Neural progenitor cell (in vitro differentiated cells): Measurements from ENCODE around the gene FAM216B. TPM values are rescaled to one million over a fixed set of nuclear protein-coding genes. Genes with fewer than 3 reads are reported as not detected.
"Not testable (repeated sequence)": the region's sequence is repeated elsewhere in the genome, so short reads cannot be mapped to it uniquely, and the experiment has no call there.

ENCODE experiments used
- DNase-seq: peaks from one replicate; pipeline ENCODE4 v3.0.0-alpha.2; 2016; ENCODE audit warnings: low spot score
- H2AFZ ChIP-seq: fragments of 200-600 bp; sonication (generic); replicated peaks from 2 replicates; pipeline ENCODE4 v1.6.1; 2016; ENCODE audit warnings: antibody characterized with exemption
- H3F3A ChIP-seq: fragments of 200-600 bp; sonication (generic); 2 replicates; pipeline ENCODE4 v1.6.1; 2016; ENCODE audit warnings: antibody characterized with exemption, low read depth
- H3K27ac ChIP-seq: fragments of 200-600 bp; sonication (generic); 2 replicates; pipeline ENCODE4 v1.5.1; 2016; ENCODE audit warnings: mild to moderate bottlenecking
- H3K27me3 ChIP-seq: fragments of 200-600 bp; sonication (generic); 2 replicates; pipeline ENCODE4 v1.6.1; 2016; ENCODE audit warnings: mild to moderate bottlenecking, moderate library complexity
- H3K36me3 ChIP-seq: fragments of 200-600 bp; sonication (generic); 2 replicates; pipeline ENCODE4 v1.5.1; 2016
- H3K4me1 ChIP-seq: fragments of 200-600 bp; sonication (generic); 2 replicates; pipeline ENCODE4 v1.6.1; 2016; ENCODE audit warnings: mixed run types
- H3K4me2 ChIP-seq: fragments of 200-600 bp; sonication (generic); 2 replicates; pipeline ENCODE4 v1.6.1; 2016
- H3K4me3 ChIP-seq: fragments of 200-600 bp; sonication (generic); 2 replicates; pipeline ENCODE4 v1.5.1; 2016
- H3K79me2 ChIP-seq: fragments of 200-600 bp; sonication (generic); 2 replicates; pipeline ENCODE4 v1.6.1; 2016; ENCODE audit warnings: low read depth
- H3K9ac ChIP-seq: fragments of 200-600 bp; sonication (generic); 2 replicates; pipeline ENCODE4 v1.6.1; 2016
- H3K9me3 ChIP-seq: fragments of 200-600 bp; sonication (generic); 2 replicates; pipeline ENCODE4 v1.5.1; 2016; ENCODE audit warnings: low read depth
- H4K20me1 ChIP-seq: fragments of 200-600 bp; sonication (generic); 2 replicates; pipeline ENCODE4 v1.6.1; 2016; ENCODE audit warnings: low read depth
- H3K27ac Mint-ChIP-seq: 3 replicates; pipeline ENCODE4 v1.8.0; 2021; ENCODE audit warnings: mixed read lengths
- H3K27me3 Mint-ChIP-seq: 2 replicates; pipeline ENCODE4 v1.8.0; 2022; ENCODE audit warnings: low read depth, mild to moderate bottlenecking, inconsistent platforms, moderate library complexity, mixed read lengths; ENCODE audit not compliant: insufficient read depth
- H3K36me3 Mint-ChIP-seq: 3 replicates; pipeline ENCODE4 v1.8.0; 2021; ENCODE audit warnings: mixed read lengths
- H3K4me1 Mint-ChIP-seq: 3 replicates; pipeline ENCODE4 v1.8.0; 2021; ENCODE audit warnings: mixed read lengths
- H3K4me3 Mint-ChIP-seq: 3 replicates; pipeline ENCODE4 v1.8.0; 2021; ENCODE audit warnings: mild to moderate bottlenecking, moderate library complexity, mixed read lengths
- H3K9me3 Mint-ChIP-seq: 3 replicates; pipeline ENCODE4 v1.8.0; 2020; ENCODE audit warnings: mixed read lengths
- EZH2 ChIP-seq: fragments of 200-600 bp; sonication (generic); IDR thresholded peaks from 2 replicates; pipeline ENCODE4 v1.6.1; 2017; ENCODE audit warnings: antibody characterized with exemption, mild to moderate bottlenecking, moderate library complexity
- EZH2phosphoT487 ChIP-seq: fragments of 200-600 bp; sonication (generic); IDR thresholded peaks from 2 replicates; pipeline ENCODE4 v1.6.1; 2017; ENCODE audit warnings: antibody characterized with exemption
- total RNA-seq: library from RNA; depleted of rRNA; stranded (reverse); fragments of >200 nt; gene quantifications from 2 replicates; pipeline ENCODE4 v1.2.3, GENCODE V29; 2015; ENCODE audit warnings: low replicate concordance
- TF ChIP-seq, protein P1 (sequence below): fragments of 200-600 bp; sonication (generic); IDR thresholded peaks from 2 replicates; pipeline ENCODE4 v1.5.1; 2017; ENCODE audit warnings: antibody characterized with exemption, mild to moderate bottlenecking

The FAM216B gene
- total RNA-seq, 1 donor from 2014 or later, result not detected

DNA sequence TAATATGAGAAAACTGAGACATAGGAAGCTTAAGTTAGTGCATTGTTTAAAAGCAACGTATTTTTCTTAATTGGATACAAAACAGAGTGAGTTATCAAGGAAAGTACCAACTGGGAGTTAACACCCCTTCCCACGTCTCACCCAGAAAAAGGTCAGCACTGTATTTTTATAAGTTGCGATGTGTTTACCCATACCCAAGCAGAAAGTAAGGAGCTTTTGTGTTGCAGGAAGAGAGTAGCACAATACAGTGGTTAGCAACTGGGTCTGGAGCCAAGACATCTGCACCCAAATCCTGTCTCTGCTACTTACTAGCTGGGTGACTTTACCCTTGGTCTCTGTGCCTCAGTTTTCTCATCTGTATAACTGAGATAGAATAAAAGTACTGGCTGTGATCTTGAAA is 34.3 kb downstream of the FAM216B start:
- no peaks in the 10 kb centered on the region for H3K27me3 ChIP-seq
- Mint-ChIP-seq H3K9me3 (peaks cover 9% of the 10 kb centered on the region), H3K4me3 (no peak overlapping the region), H3K27ac (no peak overlapping the region), H3K36me3 (no peaks in the 10 kb centered on the region), H3K4me1 (no peaks in the 10 kb centered on the region), H3K27me3 (peaks cover 5% of the 10 kb centered on the region)
- no peaks in the 10 kb centered on the region for H3K9me3 ChIP-seq
- TF ChIP-seq, protein P1, sequence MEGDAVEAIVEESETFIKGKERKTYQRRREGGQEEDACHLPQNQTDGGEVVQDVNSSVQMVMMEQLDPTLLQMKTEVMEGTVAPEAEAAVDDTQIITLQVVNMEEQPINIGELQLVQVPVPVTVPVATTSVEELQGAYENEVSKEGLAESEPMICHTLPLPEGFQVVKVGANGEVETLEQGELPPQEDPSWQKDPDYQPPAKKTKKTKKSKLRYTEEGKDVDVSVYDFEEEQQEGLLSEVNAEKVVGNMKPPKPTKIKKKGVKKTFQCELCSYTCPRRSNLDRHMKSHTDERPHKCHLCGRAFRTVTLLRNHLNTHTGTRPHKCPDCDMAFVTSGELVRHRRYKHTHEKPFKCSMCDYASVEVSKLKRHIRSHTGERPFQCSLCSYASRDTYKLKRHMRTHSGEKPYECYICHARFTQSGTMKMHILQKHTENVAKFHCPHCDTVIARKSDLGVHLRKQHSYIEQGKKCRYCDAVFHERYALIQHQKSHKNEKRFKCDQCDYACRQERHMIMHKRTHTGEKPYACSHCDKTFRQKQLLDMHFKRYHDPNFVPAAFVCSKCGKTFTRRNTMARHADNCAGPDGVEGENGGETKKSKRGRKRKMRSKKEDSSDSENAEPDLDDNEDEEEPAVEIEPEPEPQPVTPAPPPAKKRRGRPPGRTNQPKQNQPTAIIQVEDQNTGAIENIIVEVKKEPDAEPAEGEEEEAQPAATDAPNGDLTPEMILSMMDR, result no peak
- TF ChIP-seq EZH2 (no peak), EZH2phosphoT487 (no peak)
- no peak overlapping the region for H3K27ac ChIP-seq
- no peak overlapping the region for H3K4me3 ChIP-seq
- H3F3A ChIP-seq, result no peaks in the 10 kb centered on the region
- no peak overlapping the region for H3K9ac ChIP-seq
- no peaks in the 10 kb centered on the region for H3K36me3 ChIP-seq
- H2AFZ ChIP-seq, result no peak overlapping the region
- no peak for DNase-seq
- H3K4me2 ChIP-seq, result no peak overlapping the region
- H4K20me1 ChIP-seq, result no peaks in the 10 kb centered on the region
- H3K79me2 ChIP-seq, result no peaks in the 10 kb centered on the region
- H3K4me1 ChIP-seq, result no peaks in the 10 kb centered on the region

DNA sequence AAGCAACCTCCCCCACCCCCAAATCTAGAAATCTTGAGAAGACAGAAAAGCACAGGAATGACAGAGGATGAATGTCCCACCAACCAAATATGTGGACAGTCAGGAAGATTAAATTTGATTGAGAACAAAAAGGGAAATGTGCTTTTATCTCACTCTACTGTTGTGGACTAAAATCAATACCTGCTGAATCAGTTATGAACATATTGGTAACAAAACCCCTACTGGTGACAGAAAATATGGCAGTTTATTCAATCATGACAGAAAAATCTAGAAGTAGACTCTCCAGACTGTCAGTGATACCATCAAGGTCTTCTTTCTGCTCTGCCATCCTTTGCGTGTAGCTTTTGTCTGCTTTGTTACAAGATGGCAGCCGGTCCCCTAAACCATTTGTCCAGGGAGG is 35.2 kb downstream of the FAM216B start:
- H3K4me3 ChIP-seq, result no peak overlapping the region
- no peaks in the 10 kb centered on the region for H3K4me1 ChIP-seq
- no peak overlapping the region for H2AFZ ChIP-seq
- H4K20me1 ChIP-seq, result no peaks in the 10 kb centered on the region
- Mint-ChIP-seq H3K27me3 (peaks cover 5% of the 10 kb centered on the region), H3K27ac (no peak overlapping the region), H3K36me3 (no peaks in the 10 kb centered on the region), H3K9me3 (peaks cover 7% of the 10 kb centered on the region), H3K4me1 (no peaks in the 10 kb centered on the region), H3K4me3 (no peak overlapping the region)
- no peaks in the 10 kb centered on the region for H3K36me3 ChIP-seq
- H3K9ac ChIP-seq, result no peak overlapping the region
- H3K27ac ChIP-seq, result no peak overlapping the region
- no peaks in the 10 kb centered on the region for H3F3A ChIP-seq
- no peak for DNase-seq
- no peaks in the 10 kb centered on the region for H3K9me3 ChIP-seq
- no peak overlapping the region for H3K4me2 ChIP-seq
- no peak for TF ChIP-seq EZH2
- TF ChIP-seq, protein P1, result peak; percentile 25
- H3K79me2 ChIP-seq, result no peaks in the 10 kb centered on the region
- no peaks in the 10 kb centered on the region for H3K27me3 ChIP-seq

DNA sequence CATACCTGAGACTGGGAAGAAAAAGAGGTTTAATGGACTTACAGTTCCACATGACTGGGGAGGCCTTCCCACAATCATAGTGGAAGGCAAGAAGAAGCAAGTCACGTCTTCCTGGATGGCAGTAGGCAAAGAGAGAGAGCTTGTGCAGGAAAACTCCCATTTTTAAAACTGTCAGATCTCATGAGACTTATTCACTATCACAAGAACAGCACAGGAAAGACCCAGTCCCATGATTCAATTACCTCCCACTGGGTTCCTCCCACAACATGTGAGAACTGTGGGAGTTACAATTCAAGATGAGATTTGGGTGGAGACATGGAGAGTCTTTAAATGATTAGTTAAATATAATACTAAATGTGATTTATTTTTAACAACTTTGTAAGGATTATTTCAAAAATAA is 38.3 kb downstream of the FAM216B start:
- not testable (repeated sequence) for H3K27ac ChIP-seq, H3K4me3 ChIP-seq, DNase-seq, H3K9me3 ChIP-seq, H3F3A ChIP-seq, H3K27ac Mint-ChIP-seq, H3K36me3 ChIP-seq, H3K4me2 ChIP-seq, H4K20me1 ChIP-seq, H3K79me2 ChIP-seq, H3K27me3 ChIP-seq, H3K36me3 Mint-ChIP-seq, H2AFZ ChIP-seq, H3K9me3 Mint-ChIP-seq, H3K4me3 Mint-ChIP-seq, H3K27me3 Mint-ChIP-seq, H3K9ac ChIP-seq, H3K4me1 ChIP-seq, H3K4me1 Mint-ChIP-seq

DNA sequence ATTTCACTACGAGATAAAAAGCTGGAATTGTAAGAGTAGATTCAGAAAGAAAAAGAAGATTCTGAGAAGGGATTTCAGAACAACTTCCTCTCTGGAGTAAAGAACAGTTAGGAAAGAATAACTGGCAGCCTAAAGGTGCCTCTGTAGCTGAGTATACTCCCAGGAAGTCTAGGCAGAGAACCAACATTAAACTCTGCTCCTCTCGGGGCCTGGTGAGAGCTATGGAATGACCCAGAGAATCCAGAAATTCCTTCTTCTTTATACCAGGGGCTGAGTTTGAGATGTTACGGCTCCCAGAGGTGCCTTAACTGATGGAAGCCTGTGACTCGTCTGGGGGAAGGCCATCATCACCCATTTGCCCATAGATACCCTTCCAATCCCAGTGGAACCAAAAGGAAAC is 39.1 kb downstream of the FAM216B start:
- Mint-ChIP-seq H3K4me1 (no peaks in the 10 kb centered on the region), H3K9me3 (peaks cover 7% of the 10 kb centered on the region), H3K36me3 (no peaks in the 10 kb centered on the region), H3K4me3 (no peak overlapping the region), H3K27ac (no peak overlapping the region), H3K27me3 (peaks cover 5% of the 10 kb centered on the region)
- no peak for TF ChIP-seq EZH2
- TF ChIP-seq, protein P1, result no peak
- TF ChIP-seq EZH2phosphoT487, result no peak
- no peaks in the 10 kb centered on the region for H4K20me1 ChIP-seq
- H3K4me1 ChIP-seq, result no peaks in the 10 kb centered on the region
- H3K36me3 ChIP-seq, result no peaks in the 10 kb centered on the region
- no peaks in the 10 kb centered on the region for H3F3A ChIP-seq
- no peaks in the 10 kb centered on the region for H3K27me3 ChIP-seq
- no peak overlapping the region for H2AFZ ChIP-seq
- H3K27ac ChIP-seq, result no peak overlapping the region
- H3K79me2 ChIP-seq, result no peaks in the 10 kb centered on the region
- DNase-seq, result no peak
- no peak overlapping the region for H3K4me3 ChIP-seq
- no peak overlapping the region for H3K4me2 ChIP-seq
- no peaks in the 10 kb centered on the region for H3K9me3 ChIP-seq
- no peak overlapping the region for H3K9ac ChIP-seq
